PC-3 (cell line): Measurements from ENCODE around the gene ST8SIA3.

ENCODE experiments used
- CTCF ChIP-seq: fragments of 300-600 bp; sonication (generic); conservative IDR thresholded peaks from 2 replicates; pipeline ENCODE4 v1.5.1; 2017; ENCODE audit warnings: antibody characterized with exemption, low read depth, mild to moderate bottlenecking, low read length
- EZH2 ChIP-seq: fragments of 300-600 bp; sonication (generic); IDR thresholded peaks from one replicate; pipeline ENCODE4 v1.6.1; 2017; ENCODE audit warnings: antibody characterized with exemption, mild to moderate bottlenecking, low read length; ENCODE audit not compliant: unreplicated experiment

- no peak for TF ChIP-seq CTCF
- no peak for TF ChIP-seq EZH2
Observed at GRCh38 chr18:57352761-57353136, 392 bp downstream of the ST8SIA3 start.
